Measurements from ENCODE around the gene PEPD.

PEPD gene

GRCh38 chr19:33505823-33506222, 15.8 kb downstream of the PEPD start:
- TF ChIP-seq POLR2AphosphoS5 (IDR thresholded peaks at IDR 0.05; ENCODE audit: low read depth, low read length) (no peak), SIN3A (IDR thresholded peaks at IDR 0.05; ENCODE audit: borderline replicate concordance, insufficient read depth, low read length) (no peak)

- no peak for TF ChIP-seq POLR2AphosphoS5 (IDR thresholded peaks at IDR 0.05; ENCODE audit: low read depth, low read length)
- TF ChIP-seq FOXP2 (optimal IDR thresholded peaks at IDR 0.05; ENCODE audit: borderline replicate concordance, extremely low read depth, extremely low read length, insufficient read depth): no peak
- TF ChIP-seq REST (IDR thresholded peaks at IDR 0.05; ENCODE audit: insufficient read depth in 1 of 2, low read depth in 2 of 2, low read length in 2 of 2): no peak
These were observed 16.4 kb downstream of the PEPD start for GRCh38 chr19:33505148-33505547.

- TF ChIP-seq REST (IDR thresholded peaks at IDR 0.05; ENCODE audit: insufficient read depth in 1 of 2, low read depth in 2 of 2, low read length in 2 of 2) (no peak), SIN3A (IDR thresholded peaks at IDR 0.05; ENCODE audit: borderline replicate concordance, insufficient read depth, low read length) (no peak), FOXP2 (optimal IDR thresholded peaks at IDR 0.05; ENCODE audit: borderline replicate concordance, extremely low read depth, extremely low read length, insufficient read depth) (no peak), TAF1 (IDR thresholded peaks at IDR 0.05; ENCODE audit: borderline replicate concordance, insufficient read depth, low read length) (no peak), POLR2AphosphoS5 (IDR thresholded peaks at IDR 0.05; ENCODE audit: low read depth, low read length) (no peak)
These were observed 17.5 kb downstream of the PEPD start for GRCh38 chr19:33504058-33504444.

- TF ChIP-seq REST (IDR thresholded peaks at IDR 0.05; ENCODE audit: insufficient read depth in 1 of 2, low read depth in 2 of 2, low read length in 2 of 2): no peak
- TF ChIP-seq FOXP2 (optimal IDR thresholded peaks at IDR 0.05; ENCODE audit: borderline replicate concordance, extremely low read depth, extremely low read length, insufficient read depth): no peak
- TF ChIP-seq TAF1 (IDR thresholded peaks at IDR 0.05; ENCODE audit: borderline replicate concordance, insufficient read depth, low read length): no peak
- TF ChIP-seq SIN3A (IDR thresholded peaks at IDR 0.05; ENCODE audit: borderline replicate concordance, insufficient read depth, low read length): no peak
- TF ChIP-seq POLR2AphosphoS5 (IDR thresholded peaks at IDR 0.05; ENCODE audit: low read depth, low read length): no peak
These were observed 18.0 kb downstream of the PEPD start for GRCh38 chr19:33503433-33504057.

GRCh38 chr19:33503030-33503429, 18.6 kb downstream of the PEPD start:
- TF ChIP-seq SIN3A (IDR thresholded peaks at IDR 0.05; ENCODE audit: borderline replicate concordance, insufficient read depth, low read length) (no peak), FOXP2 (optimal IDR thresholded peaks at IDR 0.05; ENCODE audit: borderline replicate concordance, extremely low read depth, extremely low read length, insufficient read depth) (no peak), TAF1 (IDR thresholded peaks at IDR 0.05; ENCODE audit: borderline replicate concordance, insufficient read depth, low read length) (no peak)

GRCh38 chr19:33502521-33502920, 19.1 kb downstream of the PEPD start:
- TF ChIP-seq FOXP2 (optimal IDR thresholded peaks at IDR 0.05; ENCODE audit: borderline replicate concordance, extremely low read depth, extremely low read length, insufficient read depth) (no peak), REST (IDR thresholded peaks at IDR 0.05; ENCODE audit: insufficient read depth in 1 of 2, low read depth in 2 of 2, low read length in 2 of 2) (no peak), POLR2AphosphoS5 (IDR thresholded peaks at IDR 0.05; ENCODE audit: low read depth, low read length) (no peak), TAF1 (IDR thresholded peaks at IDR 0.05; ENCODE audit: borderline replicate concordance, insufficient read depth, low read length) (no peak), SIN3A (IDR thresholded peaks at IDR 0.05; ENCODE audit: borderline replicate concordance, insufficient read depth, low read length) (no peak)

Measured in PFSK-1 (cell line).